OCI-LY7 (cell line): ENCODE results near the gene METTL17.

Experiments
- EZH2phosphoT487 ChIP-seq: fragments of 200-600 bp; sonication (generic); IDR thresholded peaks from 2 replicates; pipeline ENCODE4 v1.6.1; 2018; ENCODE audit warnings: low read depth, borderline replicate concordance, mild to moderate bottlenecking, mixed run types, antibody characterized with exemption, low read length, moderate library complexity, mixed read lengths
- TF ChIP-seq, protein P1 (sequence below): fragments of 200-600 bp; sonication (generic); conservative IDR thresholded peaks from 2 replicates; pipeline ENCODE4 v1.5.1; 2014; ENCODE audit warnings: mild to moderate bottlenecking, antibody characterized with exemption, low read length, moderate library complexity, mixed read lengths

DNA sequence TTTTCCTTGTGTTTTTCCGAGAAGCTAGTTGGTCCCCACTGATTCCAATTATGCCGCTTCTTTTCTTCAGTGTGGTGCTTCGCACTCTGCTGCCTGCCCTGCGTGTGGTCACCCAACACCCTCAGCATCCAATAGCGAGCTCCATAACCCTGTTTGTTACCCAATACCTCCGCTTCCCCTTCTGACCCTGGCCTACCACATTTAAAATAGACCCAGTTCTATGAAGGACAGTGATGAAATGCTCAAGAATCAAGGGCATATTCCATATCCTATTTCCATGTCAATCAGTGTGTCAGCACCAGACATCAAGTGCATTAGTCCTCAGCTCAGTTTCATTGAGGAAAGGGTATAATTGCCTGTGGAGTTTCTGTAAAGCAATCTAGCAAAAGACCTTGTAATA, 25.5 kb downstream of the METTL17 start:
- TF ChIP-seq, protein P1, sequence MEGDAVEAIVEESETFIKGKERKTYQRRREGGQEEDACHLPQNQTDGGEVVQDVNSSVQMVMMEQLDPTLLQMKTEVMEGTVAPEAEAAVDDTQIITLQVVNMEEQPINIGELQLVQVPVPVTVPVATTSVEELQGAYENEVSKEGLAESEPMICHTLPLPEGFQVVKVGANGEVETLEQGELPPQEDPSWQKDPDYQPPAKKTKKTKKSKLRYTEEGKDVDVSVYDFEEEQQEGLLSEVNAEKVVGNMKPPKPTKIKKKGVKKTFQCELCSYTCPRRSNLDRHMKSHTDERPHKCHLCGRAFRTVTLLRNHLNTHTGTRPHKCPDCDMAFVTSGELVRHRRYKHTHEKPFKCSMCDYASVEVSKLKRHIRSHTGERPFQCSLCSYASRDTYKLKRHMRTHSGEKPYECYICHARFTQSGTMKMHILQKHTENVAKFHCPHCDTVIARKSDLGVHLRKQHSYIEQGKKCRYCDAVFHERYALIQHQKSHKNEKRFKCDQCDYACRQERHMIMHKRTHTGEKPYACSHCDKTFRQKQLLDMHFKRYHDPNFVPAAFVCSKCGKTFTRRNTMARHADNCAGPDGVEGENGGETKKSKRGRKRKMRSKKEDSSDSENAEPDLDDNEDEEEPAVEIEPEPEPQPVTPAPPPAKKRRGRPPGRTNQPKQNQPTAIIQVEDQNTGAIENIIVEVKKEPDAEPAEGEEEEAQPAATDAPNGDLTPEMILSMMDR = no peak
- TF ChIP-seq EZH2phosphoT487 = no peak
